Activated T-helper 1 cell treated with anti-CD3 and anti-CD28 coated beads, Interleukin-2, amount 50 U/mL, for 16 hours (primary cell): Measurements from ENCODE around the gene MLIP.
"Not testable (repeated sequence)": the region's sequence is repeated elsewhere in the genome, so short reads cannot be mapped to it uniquely, and the experiment has no call there.

Experiments used
- DNase-seq, 2 donors: peaks; one replicate each; pipeline ENCODE4 v3.0.0-alpha.2; 2020; ENCODE audit warnings: low read depth in 1 of 2, low spot score in 1 of 2

The MLIP gene

GRCh38 chr6:54216336-54216735 lies 105.1 kb downstream of the MLIP start:
- DNase-seq: no peak

DNA sequence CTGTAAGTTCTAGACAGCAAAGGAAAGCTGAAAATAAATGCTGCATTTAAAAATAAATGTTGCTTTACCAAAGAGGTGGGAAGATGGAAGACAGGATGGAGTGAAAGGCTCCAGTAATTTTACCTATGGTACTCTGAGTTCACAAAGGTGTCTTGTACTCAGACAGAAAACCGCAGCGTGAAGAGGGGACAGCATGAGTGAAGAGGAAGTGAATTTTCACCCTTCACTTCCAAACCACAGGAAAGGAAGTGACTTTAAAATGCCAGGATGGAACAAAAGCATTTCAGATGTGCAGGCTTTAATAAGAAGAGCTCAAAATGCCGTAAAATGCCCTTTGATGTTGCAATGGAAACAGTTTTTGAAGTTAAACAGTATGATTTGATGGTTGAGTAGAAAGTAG lies 105.8 kb downstream of the MLIP start:
- no peak for DNase-seq

DNA sequence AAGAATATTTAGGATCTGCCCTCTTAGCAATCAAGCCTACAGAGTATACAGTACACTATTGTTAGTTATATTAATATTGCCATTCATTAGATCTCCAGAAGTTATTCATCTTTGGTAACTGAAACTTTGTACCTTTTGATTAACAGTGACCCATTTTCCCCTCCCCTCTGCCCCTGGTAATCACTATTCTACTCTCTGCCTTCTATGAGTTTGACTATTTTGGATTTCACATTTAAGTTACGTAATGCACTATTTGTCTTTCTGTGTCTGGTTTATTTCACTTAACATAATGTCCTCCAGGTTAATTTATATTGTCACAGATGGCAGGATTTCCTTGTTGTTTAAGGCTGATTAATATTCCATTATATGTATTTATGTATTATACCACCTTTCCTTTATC lies 111.0 kb downstream of the MLIP start:
- no peak for DNase-seq

DNA sequence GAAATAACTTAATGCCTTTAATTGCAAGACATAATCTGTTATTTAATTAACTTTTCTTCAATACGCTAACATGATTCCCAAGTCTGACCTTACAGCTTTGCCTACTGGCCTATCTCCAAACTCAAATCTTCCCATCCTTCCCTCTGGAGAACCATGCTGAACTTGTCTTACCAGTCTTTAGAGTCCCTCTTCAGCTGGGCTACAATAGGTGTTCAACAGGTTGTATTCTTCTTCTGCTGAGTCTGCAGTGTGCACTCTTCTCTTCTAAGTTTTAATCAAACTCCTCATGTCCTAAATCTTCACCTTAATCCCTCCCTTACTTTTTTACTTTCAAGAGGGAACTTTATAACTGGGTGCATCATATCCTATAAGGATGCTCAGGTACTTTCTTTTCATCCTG lies 121.5 kb downstream of the MLIP start:
- no peak for DNase-seq

- no peak for DNase-seq
These were observed 123.3 kb downstream of the MLIP start for GRCh38 chr6:54234539-54234938.

GRCh38 chr6:54236984-54237383 lies 125.7 kb downstream of the MLIP start:
- no peak for DNase-seq

DNA sequence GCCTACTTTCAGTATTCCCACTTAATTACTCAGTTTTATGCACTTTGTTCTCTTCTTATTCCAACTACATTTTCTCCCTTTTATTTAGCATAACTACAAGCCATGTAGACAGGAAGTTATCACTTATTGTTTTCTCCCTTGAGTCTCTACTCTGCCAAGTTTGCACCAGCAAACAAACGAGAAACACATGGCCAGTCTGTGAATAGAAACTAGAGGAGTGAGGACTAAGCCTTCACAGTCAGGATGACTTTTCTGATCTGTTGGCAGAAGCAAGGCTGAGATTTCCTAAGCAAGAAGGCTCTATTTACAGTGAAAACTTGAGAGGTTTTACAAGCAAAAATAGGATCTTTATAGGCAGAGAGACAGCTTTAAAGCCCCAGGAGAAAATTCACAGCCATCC lies 127.2 kb downstream of the MLIP start:
- DNase-seq: no peak

- DNase-seq: no peak
These were observed 132.5 kb downstream of the MLIP start for GRCh38 chr6:54243699-54244098.

- no peak for DNase-seq
These were observed 133.2 kb downstream of the MLIP start for GRCh38 chr6:54244430-54244829.

- DNase-seq: no peak
These were observed 134.0 kb downstream of the MLIP start for GRCh38 chr6:54245265-54245664.

DNA sequence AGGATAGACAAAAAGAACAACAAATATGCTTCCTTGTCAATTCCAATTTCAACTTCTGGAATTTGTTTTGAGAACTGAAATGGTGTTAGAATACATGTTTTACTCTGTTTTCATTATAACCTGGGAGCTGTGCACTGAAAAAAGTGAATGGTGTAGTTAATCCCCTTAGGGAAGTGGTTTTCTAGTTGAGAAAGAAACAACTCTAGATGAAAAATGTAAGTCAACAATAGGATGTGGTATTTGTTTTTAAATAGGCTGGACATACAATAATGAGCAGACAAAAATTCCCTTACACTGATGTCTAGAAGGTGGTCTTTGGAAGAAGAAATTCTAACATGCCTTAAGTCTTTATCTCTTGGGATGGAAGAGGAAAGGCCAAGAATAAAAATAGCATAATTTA lies 137.1 kb downstream of the MLIP start:
- DNase-seq: no peak

- DNase-seq: no peak
These were observed 137.8 kb downstream of the MLIP start for GRCh38 chr6:54248994-54249393.

DNA sequence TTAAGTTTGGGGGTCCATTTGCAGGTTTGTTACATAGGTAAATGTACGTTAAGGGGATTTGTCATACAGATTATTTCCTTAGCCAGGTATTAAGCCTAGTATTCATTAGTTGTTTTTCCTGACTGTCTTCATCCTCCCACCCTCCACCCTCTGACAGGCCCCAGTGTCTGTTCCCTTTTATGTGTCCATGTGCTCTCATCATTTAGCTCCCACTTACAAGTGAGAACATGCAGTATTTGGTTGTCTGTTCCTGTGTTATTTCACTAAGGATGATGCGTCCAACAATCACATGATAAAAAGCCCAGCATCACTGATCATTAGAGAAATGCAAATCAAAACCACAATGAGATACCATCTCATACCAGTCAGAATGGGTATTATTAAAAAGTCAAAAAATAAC lies 138.6 kb downstream of the MLIP start:
- not testable (repeated sequence) for DNase-seq

DNA sequence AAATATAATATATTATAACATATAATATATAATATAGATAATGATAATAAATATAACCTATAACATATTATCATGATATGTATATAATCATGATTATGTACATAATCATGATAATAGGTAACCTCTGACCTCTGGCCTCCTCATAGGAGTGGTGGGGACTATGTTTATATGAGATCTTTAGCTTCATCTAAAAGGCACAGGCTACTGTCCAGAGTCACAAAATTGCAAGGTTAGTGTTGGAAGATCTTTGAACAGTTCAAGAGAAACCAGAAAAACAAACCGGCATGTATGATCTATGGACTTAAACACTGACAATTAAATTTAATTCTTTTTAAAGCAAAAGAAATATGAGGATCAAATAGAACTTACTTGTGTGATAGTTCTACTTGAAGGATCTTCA lies 141.3 kb downstream of the MLIP start:
- no peak for DNase-seq

DNA sequence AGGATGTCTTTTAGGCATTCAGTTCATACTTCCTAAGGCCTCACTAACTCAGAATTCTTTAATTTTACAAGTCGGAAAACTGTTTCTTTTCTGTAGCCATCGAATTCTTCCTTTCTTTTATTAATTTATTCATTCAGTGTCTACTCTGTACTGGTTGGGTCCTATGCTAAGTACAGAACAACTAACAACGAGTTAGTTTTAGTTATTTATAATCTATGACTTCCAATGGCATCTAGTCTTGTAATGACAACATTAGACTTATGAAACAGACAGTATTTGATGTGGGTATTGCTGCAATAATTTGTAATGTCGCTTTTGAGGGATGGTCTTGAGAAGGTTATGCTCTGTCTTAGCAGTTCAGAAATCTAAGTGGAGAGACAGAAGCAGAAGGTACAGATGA lies 141.7 kb downstream of the MLIP start:
- no peak for DNase-seq

DNA sequence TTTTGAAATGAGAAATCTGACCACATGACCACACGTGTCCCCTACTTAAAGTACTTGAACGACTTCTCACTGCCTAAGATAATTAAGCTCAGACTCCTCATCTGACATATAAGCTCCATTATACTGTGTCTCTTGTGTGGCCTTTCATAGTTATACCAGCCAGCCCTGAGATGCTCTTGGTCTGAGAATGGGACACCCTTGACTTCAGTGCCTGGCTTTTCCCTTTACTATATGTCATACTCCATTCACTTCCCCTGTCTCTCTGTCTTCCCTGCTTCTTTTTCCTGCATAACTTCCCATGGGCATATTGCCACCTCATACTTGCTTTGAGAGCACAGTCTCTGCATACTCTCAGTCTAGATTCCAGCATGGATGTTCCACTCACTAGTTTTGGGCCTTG lies 143.6 kb downstream of the MLIP start:
- DNase-seq: no peak

GRCh38 chr6:54255886-54256285 lies 144.6 kb downstream of the MLIP start:
- no peak for DNase-seq

DNA sequence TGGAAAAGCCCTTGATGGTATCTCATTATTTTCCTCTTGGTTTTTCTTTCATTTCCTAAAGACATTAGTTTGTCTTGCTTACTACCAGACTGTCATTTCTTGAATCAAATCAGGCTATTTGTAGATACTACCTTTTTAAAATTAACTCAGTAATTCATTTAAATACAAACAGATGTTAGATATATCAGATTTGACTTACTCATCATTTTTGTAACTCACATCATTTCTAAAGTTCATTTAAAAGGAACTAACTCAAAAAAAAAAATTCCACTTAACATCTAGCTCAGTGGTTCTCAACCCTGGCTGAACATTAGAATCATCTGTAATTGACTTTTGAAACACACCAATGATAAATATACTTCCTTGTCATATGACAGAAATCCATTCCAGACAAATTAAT lies 148.8 kb downstream of the MLIP start:
- no peak for DNase-seq

DNA sequence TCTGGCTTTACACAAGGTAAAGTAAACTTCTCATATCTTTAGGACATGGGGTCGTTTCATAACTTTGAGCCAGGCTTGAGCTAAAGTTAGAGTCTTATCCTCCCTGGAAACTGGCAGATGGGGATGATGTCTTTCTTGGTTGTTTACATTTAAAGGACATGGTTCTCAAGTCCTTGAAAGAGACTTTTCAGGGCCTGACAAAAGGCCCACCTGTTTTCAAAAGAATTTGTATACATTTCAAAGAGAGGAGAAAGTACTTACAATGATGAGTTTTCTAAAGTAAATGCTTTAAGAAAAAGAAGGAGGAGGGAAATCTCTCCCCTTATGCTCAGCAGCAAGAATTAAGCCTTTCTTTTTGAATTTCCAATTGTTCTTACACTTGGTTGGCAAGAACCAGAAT lies 151.3 kb downstream of the MLIP start:
- DNase-seq: no peak

GRCh38 chr6:54262971-54263370 lies 151.7 kb downstream of the MLIP start:
- no peak for DNase-seq

GRCh38 chr6:54264581-54265272 lies 153.5 kb downstream of the MLIP start:
- DNase-seq: no peak

GRCh38 chr6:54266400-54266923 lies 155.2 kb downstream of the MLIP start:
- DNase-seq: no peak

DNA sequence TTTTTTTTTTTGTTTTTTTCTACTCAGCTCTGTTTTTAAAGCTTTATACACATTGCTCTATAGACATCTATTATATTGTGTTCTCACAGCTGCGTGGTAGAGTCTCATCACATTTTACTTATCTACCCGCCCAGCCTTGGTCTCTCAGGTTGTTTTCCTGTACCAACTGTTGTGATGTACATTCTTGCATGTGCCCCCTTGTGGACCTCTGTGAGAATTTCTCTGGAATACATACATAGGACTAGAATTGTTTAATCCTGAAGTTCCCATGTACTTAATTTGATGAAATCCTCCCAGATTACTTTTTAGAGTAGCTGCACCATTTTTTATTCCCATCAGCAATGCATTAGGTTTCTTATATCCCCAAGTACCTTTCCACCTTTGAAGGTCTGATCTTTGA lies 156.6 kb downstream of the MLIP start:
- DNase-seq: no peak
